HepG2 (cell line): ENCODE data around the gene GRAMD1B. TPM values are rescaled to one million over a fixed set of nuclear protein-coding genes. Genes with fewer than 3 reads are reported as not detected.
"Not testable (repeated sequence)": the region's sequence is repeated elsewhere in the genome, so short reads cannot be mapped to it uniquely, and the experiment has no call there.

ENCODE experiments used
- ATAC-seq: fragments of 200-7000 bp; cut with Tn5 transposase; 3 replicates; pipeline ENCODE4 v1.9.1; 2020; ENCODE audit warnings: mild to moderate bottlenecking, moderate library complexity
- BruUV-seq: library from RNA; stranded (reverse); fragments of 400-500 nt; replicated peaks from 2 replicates; lab custom pipeline; 2021; lab: Mats Ljungman, UMichigan
- CTCF ChIA-PET: fragments of 300-600 bp; formaldehyde crosslinking; extraction: SDS; loops from one replicate; lab custom pipeline; 2021; ENCODE audit warnings: low total read pairs, inconsistent platforms, low intra/inter-chr PET ratio; lab: Yijun Ruan, JAX
- POLR2A ChIA-PET: fragments of 350-600 bp; sonication (Branson Sonifier 250); formaldehyde crosslinking; loops from one replicate; lab custom pipeline; 2020; ENCODE audit warnings: antibody characterized with exemption, inconsistent platforms; lab: Yijun Ruan, JAX
- DNase-seq: peaks from one replicate; pipeline ENCODE4 v3.0.0-alpha.2; 2015; ENCODE audit warnings: low spot score
- FAIRE-seq: peaks from 3 replicates; lab custom pipeline; 2011; peaks lifted over from hg19 to GRCh38; lab: Jason Lieb, UNC
- H2AFZ ChIP-seq: one replicate; pipeline ENCODE4 v1.6.1; 2011; ENCODE audit warnings: low read length, inconsistent platforms
- H3K27ac ChIP-seq: fragments of 300-600 bp; 3 replicates; pipeline ENCODE4 v1.8.0; 2011; ENCODE audit warnings: mixed run types, mild to moderate bottlenecking, mixed read lengths, low read length, inconsistent platforms; ENCODE audit not compliant: insufficient read depth; ENCODE audit errors: extremely low read length
- H3K27me3 ChIP-seq, 2 experiments: fragments of 200-600 bp in 1 of 2; 2 replicates in 1 of 2; 3 replicates in 1 of 2; pipeline versions ENCODE4 v1.6.0 to v1.8.0; 2011; ENCODE audit warnings: low read length in 2 of 2, mild to moderate bottlenecking in 2 of 2, moderate library complexity in 2 of 2, inconsistent platforms in 1 of 2; ENCODE audit not compliant: insufficient read depth in 2 of 2, control insufficient read depth in 1 of 2
- H3K36me3 ChIP-seq, 2 experiments: fragments of 200-600 bp in 1 of 2; replicated peaks in 1 of 2; 2 replicates in 1 of 2; 3 replicates in 1 of 2; pipeline versions ENCODE4 v1.5.1 to v1.8.0; 2011; ENCODE audit warnings: low read length in 2 of 2, inconsistent platforms in 1 of 2; ENCODE audit not compliant: insufficient read depth in 2 of 2, control insufficient read depth in 1 of 2
- H3K4me1 ChIP-seq: 2 replicates; pipeline ENCODE4 v1.5.1; 2012; ENCODE audit warnings: low read length, inconsistent platforms; ENCODE audit not compliant: insufficient read depth
- H3K4me2 ChIP-seq: 2 replicates; pipeline ENCODE4 v1.6.0; 2011; ENCODE audit warnings: low read depth, low read length, inconsistent platforms
- H3K4me3 ChIP-seq, 3 experiments: fragments of 200-600 bp in 1 of 3; sonication (generic), shearing (Covaris generic) in 1 of 3; replicated peaks in 1 of 3; 2 replicates each; pipeline ENCODE4 v1.5.1; 2011 to 2016; ENCODE audit warnings: low read length in 3 of 3, inconsistent platforms in 2 of 3, low read depth in 2 of 3, mild to moderate bottlenecking in 2 of 3, control low read depth in 1 of 3, mixed read lengths in 1 of 3; ENCODE audit not compliant: insufficient read depth in 1 of 3
- H3K79me2 ChIP-seq: one replicate; pipeline ENCODE4 v1.6.1; 2011; ENCODE audit warnings: low read length, inconsistent platforms; ENCODE audit not compliant: insufficient read depth
- H3K9ac ChIP-seq: 2 replicates; pipeline ENCODE4 v1.6.0; 2011; ENCODE audit warnings: mild to moderate bottlenecking, low read depth, low read length, inconsistent platforms; ENCODE audit not compliant: insufficient read depth
- H3K9me3 ChIP-seq: 2 replicates; pipeline ENCODE4 v1.5.1; 2012; ENCODE audit warnings: mild to moderate bottlenecking, low read length
- H4K20me1 ChIP-seq: 2 replicates; pipeline ENCODE4 v1.6.0; 2011; ENCODE audit warnings: inconsistent platforms, mild to moderate bottlenecking, low read length, moderate library complexity; ENCODE audit not compliant: insufficient read depth
- HMG20A ChIP-seq: IDR thresholded peaks from 2 replicates; pipeline ENCODE4 v1.6.1; 2016; ENCODE audit warnings: borderline replicate concordance
- HOXA9 ChIP-seq: sonication (generic); formaldehyde crosslinking; IDR thresholded peaks from 2 replicates; pipeline ENCODE4 v1.8.1; 2022; ENCODE audit warnings: missing genetic modification reagents, mild to moderate bottlenecking, moderate library complexity, borderline replicate concordance
- PITX1 ChIP-seq: sonication (generic); formaldehyde crosslinking; IDR thresholded peaks from 2 replicates; pipeline ENCODE4 v1.5.1; 2020; ENCODE audit warnings: mild to moderate bottlenecking, missing genetic modification reagents
- SP5 ChIP-seq: IDR thresholded peaks from 2 replicates; pipeline ENCODE4 v1.6.1; 2016; ENCODE audit warnings: low read depth, borderline replicate concordance
- SSRP1 ChIP-seq: IDR thresholded peaks from 2 replicates; pipeline ENCODE4 v1.6.1; 2016; ENCODE audit warnings: control low read depth
- ZNF543 ChIP-seq: sonication (generic); formaldehyde crosslinking; IDR thresholded peaks from 2 replicates; pipeline ENCODE4 v1.4.0; 2020; ENCODE audit warnings: mild to moderate bottlenecking, missing genetic modification reagents
- in situ Hi-C: cut with HindIII; loops from 2 replicates; pipeline ENCODE4 v1.10.0; 2017; ENCODE audit warnings: low pct_unique_long_range_greater_than_20kb; ENCODE audit not compliant: extremely low pct_ligation_motif_present
- intact Hi-C: fragments of 100-400 bp; cut with micrococcal nuclease; formaldehyde crosslinking; loops from one replicate; pipeline ENCODE4 v1.10.0; 2022; ENCODE audit not compliant: unreplicated experiment
- polyA plus RNA-seq, 8 experiments: library from polyadenylated mRNA; depleted of rRNA in 3 of 8; stranded (reverse) in 7 of 8; unstranded in 1 of 8; fragments of >200 nt; fragmentation: Illumina TruSeq in 4 of 8; extraction: Trizol in 4 of 8; gene quantifications; 2 replicates each; pipeline versions ENCODE4 v1.2.1 to v1.2.3, GENCODE V29; 2011 to 2016; ENCODE audit warnings: low read depth in 4 of 8, missing spikeins in 1 of 8, mixed read lengths in 1 of 8; ENCODE audit not compliant: insufficient read depth in 1 of 8
- total RNA-seq, 5 experiments: library from RNA; depleted of rRNA; stranded (reverse); fragments of >200 nt; fragmentation: Illumina TruSeq; extraction: Trizol; gene quantifications; 2 replicates each; pipeline ENCODE4 v1.2.3, GENCODE V29; 2016; ENCODE audit warnings: low read depth in 1 of 5
- TF ChIP-seq, protein P1 (sequence below): sonication (generic); formaldehyde crosslinking; IDR thresholded peaks from 2 replicates; pipeline ENCODE4 v1.9.0; 2021; ENCODE audit warnings: missing genetic modification reagents, borderline replicate concordance
- TF ChIP-seq, protein P2 (sequence below): sonication (generic); formaldehyde crosslinking; IDR thresholded peaks from 2 replicates; pipeline ENCODE4 v1.5.0; 2020; ENCODE audit warnings: missing genetic modification reagents
- TF ChIP-seq, protein P3 (sequence below): sonication (generic); formaldehyde crosslinking; IDR thresholded peaks from 2 replicates; pipeline ENCODE4 v1.5.0; 2020; ENCODE audit warnings: mild to moderate bottlenecking, missing genetic modification reagents, moderate library complexity

The GRAMD1B gene
- total and polyA plus RNA-seq, 2 of the 13 experiments (the other 11 are each of a cell fraction or from before 2014, with no cell fraction given) = 0.12 TPM; not detected in 1

DNA sequence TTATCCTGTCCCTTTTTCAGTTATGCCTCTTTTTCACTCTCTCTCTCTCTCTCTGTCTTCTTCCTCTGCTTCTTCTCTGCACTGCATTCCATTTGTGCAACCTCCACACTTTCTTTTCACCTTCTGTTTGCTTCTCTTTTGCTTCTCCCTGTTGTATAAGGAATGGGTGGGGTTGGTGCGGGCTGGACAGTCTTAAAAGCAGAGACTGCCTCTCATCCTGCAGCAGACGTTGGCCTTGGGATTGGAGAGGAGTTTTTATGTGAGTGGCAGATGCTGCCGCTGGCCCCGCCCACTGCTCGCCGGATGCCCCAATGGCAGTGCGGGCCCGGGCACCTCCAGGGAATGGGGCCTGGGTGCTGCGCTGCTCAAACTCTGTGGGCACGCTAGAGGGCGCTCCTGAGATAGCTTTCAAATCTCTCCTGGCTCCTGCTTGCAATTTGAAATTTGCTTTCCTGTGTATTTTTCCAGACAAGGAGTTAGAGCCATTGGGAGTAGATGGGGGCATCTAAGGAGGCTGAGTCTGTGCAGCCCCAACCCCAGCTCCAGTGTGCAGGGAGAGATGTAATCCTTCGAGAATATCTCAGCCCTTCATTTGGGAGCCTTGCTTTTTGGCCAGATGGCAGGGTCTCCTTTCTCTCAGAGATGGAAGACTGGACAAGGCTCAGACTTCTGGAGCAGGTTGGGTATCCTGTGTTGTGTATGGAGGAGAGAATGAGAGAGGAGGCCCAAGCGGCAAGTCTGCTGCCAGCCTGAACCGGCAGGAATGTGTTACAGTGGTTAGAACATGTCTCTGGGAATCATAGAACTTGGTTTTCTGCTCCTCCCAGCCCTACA is 81.2 kb downstream of the GRAMD1B start (continued):
- TF ChIP-seq, protein P1, sequence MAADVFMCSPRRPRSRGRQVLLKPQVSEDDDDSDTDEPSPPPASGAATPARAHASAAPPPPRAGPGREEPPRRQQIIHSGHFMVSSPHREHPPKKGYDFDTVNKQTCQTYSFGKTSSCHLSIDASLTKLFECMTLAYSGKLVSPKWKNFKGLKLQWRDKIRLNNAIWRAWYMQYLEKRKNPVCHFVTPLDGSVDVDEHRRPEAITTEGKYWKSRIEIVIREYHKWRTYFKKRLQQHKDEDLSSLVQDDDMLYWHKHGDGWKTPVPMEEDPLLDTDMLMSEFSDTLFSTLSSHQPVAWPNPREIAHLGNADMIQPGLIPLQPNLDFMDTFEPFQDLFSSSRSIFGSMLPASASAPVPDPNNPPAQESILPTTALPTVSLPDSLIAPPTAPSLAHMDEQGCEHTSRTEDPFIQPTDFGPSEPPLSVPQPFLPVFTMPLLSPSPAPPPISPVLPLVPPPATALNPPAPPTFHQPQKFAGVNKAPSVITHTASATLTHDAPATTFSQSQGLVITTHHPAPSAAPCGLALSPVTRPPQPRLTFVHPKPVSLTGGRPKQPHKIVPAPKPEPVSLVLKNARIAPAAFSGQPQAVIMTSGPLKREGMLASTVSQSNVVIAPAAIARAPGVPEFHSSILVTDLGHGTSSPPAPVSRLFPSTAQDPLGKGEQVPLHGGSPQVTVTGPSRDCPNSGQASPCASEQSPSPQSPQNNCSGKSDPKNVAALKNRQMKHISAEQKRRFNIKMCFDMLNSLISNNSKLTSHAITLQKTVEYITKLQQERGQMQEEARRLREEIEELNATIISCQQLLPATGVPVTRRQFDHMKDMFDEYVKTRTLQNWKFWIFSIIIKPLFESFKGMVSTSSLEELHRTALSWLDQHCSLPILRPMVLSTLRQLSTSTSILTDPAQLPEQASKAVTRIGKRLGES (CRISPR knock-in tag) = no peak
- no peak for TF ChIP-seq SP5
- TF ChIP-seq, protein P2, sequence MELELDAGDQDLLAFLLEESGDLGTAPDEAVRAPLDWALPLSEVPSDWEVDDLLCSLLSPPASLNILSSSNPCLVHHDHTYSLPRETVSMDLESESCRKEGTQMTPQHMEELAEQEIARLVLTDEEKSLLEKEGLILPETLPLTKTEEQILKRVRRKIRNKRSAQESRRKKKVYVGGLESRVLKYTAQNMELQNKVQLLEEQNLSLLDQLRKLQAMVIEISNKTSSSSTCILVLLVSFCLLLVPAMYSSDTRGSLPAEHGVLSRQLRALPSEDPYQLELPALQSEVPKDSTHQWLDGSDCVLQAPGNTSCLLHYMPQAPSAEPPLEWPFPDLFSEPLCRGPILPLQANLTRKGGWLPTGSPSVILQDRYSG (CRISPR knock-in tag) = no peak
- no peak for TF ChIP-seq SSRP1
- no peak for TF ChIP-seq ZNF543 (CRISPR knock-in tag)
- TF ChIP-seq HMG20A (CRISPR knock-in tag) = no peak
- TF ChIP-seq, protein P3, sequence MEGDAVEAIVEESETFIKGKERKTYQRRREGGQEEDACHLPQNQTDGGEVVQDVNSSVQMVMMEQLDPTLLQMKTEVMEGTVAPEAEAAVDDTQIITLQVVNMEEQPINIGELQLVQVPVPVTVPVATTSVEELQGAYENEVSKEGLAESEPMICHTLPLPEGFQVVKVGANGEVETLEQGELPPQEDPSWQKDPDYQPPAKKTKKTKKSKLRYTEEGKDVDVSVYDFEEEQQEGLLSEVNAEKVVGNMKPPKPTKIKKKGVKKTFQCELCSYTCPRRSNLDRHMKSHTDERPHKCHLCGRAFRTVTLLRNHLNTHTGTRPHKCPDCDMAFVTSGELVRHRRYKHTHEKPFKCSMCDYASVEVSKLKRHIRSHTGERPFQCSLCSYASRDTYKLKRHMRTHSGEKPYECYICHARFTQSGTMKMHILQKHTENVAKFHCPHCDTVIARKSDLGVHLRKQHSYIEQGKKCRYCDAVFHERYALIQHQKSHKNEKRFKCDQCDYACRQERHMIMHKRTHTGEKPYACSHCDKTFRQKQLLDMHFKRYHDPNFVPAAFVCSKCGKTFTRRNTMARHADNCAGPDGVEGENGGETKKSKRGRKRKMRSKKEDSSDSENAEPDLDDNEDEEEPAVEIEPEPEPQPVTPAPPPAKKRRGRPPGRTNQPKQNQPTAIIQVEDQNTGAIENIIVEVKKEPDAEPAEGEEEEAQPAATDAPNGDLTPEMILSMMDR (CRISPR knock-in tag) = peak; percentile 77
- TF ChIP-seq PITX1 = no peak
- TF ChIP-seq HOXA9 (CRISPR knock-in tag) = no peak

DNA sequence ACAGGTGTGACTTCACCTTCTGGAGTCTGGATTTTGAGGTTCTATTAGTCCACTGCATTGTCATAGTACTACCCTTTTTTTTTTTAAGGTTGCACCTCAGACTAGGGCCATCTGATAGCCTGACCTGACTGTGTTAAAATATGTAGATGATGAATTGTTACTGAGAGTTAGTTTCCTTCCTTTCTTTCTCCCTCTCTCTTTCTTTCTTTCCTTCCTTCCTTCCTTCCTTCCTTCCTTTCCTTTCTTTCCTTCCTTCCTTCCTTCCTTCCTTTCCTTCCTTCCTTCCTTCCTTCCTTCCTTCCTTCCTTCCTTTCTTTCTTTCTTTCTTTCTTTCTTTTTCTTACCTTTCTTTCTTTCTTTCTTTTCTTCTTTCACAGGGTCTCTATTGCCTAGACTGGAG is 83.2 kb downstream of the GRAMD1B start:
- H3K9me3 ChIP-seq, H3K27ac ChIP-seq, H3K9ac ChIP-seq, intact Hi-C loops, H2AFZ ChIP-seq, H3K36me3 ChIP-seq, H3K79me2 ChIP-seq, DNase-seq, BruUV-seq, ATAC-seq, POLR2A ChIA-PET, H4K20me1 ChIP-seq, FAIRE-seq, H3K4me3 ChIP-seq, in situ Hi-C loops, CTCF ChIA-PET, H3K4me1 ChIP-seq, H3K4me2 ChIP-seq: not testable (repeated sequence)
- peaks cover 0 to 12% of the 10 kb centered on the region in 2 experiments; a peak in 2 of 5 replicates for H3K27me3 ChIP-seq
